MM.1S (cell line): ENCODE data around the gene RCOR1.

ENCODE experiments used
- DNase-seq: peaks from one replicate; pipeline ENCODE4 v3.0.0-alpha.2; 2015
- H2AFZ ChIP-seq: fragments of 300-600 bp; sonication (generic); 2 replicates; pipeline ENCODE4 v1.6.0; 2016; ENCODE audit warnings: antibody characterized with exemption, low read length
- H3F3A ChIP-seq: fragments of 300-600 bp; sonication (generic); 2 replicates; pipeline ENCODE4 v1.6.1; 2016; ENCODE audit warnings: mild to moderate bottlenecking, antibody characterized with exemption, low read length, moderate library complexity, mixed read lengths; ENCODE audit not compliant: insufficient read depth
- H3K27ac ChIP-seq: fragments of 300-600 bp; sonication (generic); 2 replicates; pipeline ENCODE4 v1.5.1; 2016; ENCODE audit warnings: mild to moderate bottlenecking, low read length
- H3K27me3 ChIP-seq: fragments of 300-600 bp; sonication (generic); replicated peaks from 2 replicates; pipeline ENCODE4 v1.6.0; 2016; ENCODE audit warnings: low read length; ENCODE audit not compliant: insufficient read depth
- H3K36me3 ChIP-seq: fragments of 300-600 bp; sonication (generic); replicated peaks from 2 replicates; pipeline ENCODE4 v1.6.1; 2016; ENCODE audit warnings: mild to moderate bottlenecking, low read length, mixed read lengths; ENCODE audit not compliant: insufficient read depth
- H3K4me1 ChIP-seq: fragments of 300-600 bp; sonication (generic); 2 replicates; pipeline ENCODE4 v1.6.1; 2016; ENCODE audit warnings: low read length, mixed read lengths
- H3K4me2 ChIP-seq: fragments of 300-600 bp; sonication (generic); 2 replicates; pipeline ENCODE4 v1.6.0; 2016; ENCODE audit warnings: low read depth, low read length
- H3K4me3 ChIP-seq: fragments of 300-600 bp; sonication (generic); 2 replicates; pipeline ENCODE4 v1.5.1; 2016; ENCODE audit warnings: low read length, mixed read lengths
- H3K79me2 ChIP-seq: fragments of 300-600 bp; sonication (generic); 2 replicates; pipeline ENCODE4 v1.6.1; 2016; ENCODE audit warnings: mixed run types, low read length, mixed read lengths
- H3K9ac ChIP-seq: fragments of 300-600 bp; sonication (generic); 2 replicates; pipeline ENCODE4 v1.6.1; 2016; ENCODE audit warnings: low read length, mixed read lengths
- H3K9me2 ChIP-seq: fragments of 300-600 bp; sonication (generic); replicated peaks from 2 replicates; pipeline ENCODE4 v1.6.1; 2016; ENCODE audit warnings: mild to moderate bottlenecking, low read length, mixed read lengths; ENCODE audit not compliant: insufficient read depth
- H3K9me3 ChIP-seq: fragments of 300-600 bp; sonication (generic); replicated peaks from 2 replicates; pipeline ENCODE4 v1.6.1; 2016; ENCODE audit warnings: mild to moderate bottlenecking, low read length, mixed read lengths; ENCODE audit not compliant: insufficient read depth
- H4K20me1 ChIP-seq: fragments of 300-600 bp; sonication (generic); 2 replicates; pipeline ENCODE4 v1.6.1; 2016; ENCODE audit warnings: mild to moderate bottlenecking, low read length, moderate library complexity, mixed read lengths; ENCODE audit not compliant: insufficient read depth
- CTCF ChIP-seq: fragments of 300-600 bp; sonication (generic); IDR thresholded peaks from 2 replicates; pipeline ENCODE4 v1.5.1; 2016; ENCODE audit warnings: antibody characterized with exemption, low read length, mixed read lengths
- EZH2 ChIP-seq: fragments of 300-600 bp; sonication (generic); optimal IDR thresholded peaks from 2 replicates; pipeline ENCODE3; 2017; ENCODE audit warnings: low read depth, mild to moderate bottlenecking, antibody characterized with exemption, low read length, mixed read lengths
- EZH2phosphoT487 ChIP-seq: fragments of 300-600 bp; sonication (generic); IDR thresholded peaks from 2 replicates; pipeline ENCODE4 v1.6.1; 2018; ENCODE audit warnings: antibody characterized with exemption, low read length

Gene RCOR1

GRCh38 chr14:102644523-102644922, 52.1 kb downstream of the RCOR1 start:
- Histone ChIP-seq H3K9me2 (no peaks in the 10 kb centered on the region), H3K27ac (no peak overlapping the region), H3K9me3 (no peaks in the 10 kb centered on the region), H3K79me2 (peaks cover 31% of the 10 kb centered on the region), H3K9ac (no peak overlapping the region), H2AFZ (no peak overlapping the region), H3K27me3 (no peaks in the 10 kb centered on the region), H3K4me3 (no peak overlapping the region), H4K20me1 (no peaks in the 10 kb centered on the region), H3K4me2 (no peak overlapping the region), H3K36me3 (no peaks in the 10 kb centered on the region), H3K4me1 (no peaks in the 10 kb centered on the region), H3F3A (no peaks in the 10 kb centered on the region)
- TF ChIP-seq EZH2phosphoT487: no peak
- no peak for TF ChIP-seq EZH2
- no peak for TF ChIP-seq CTCF
- DNase-seq: no peak

GRCh38 chr14:102645746-102646440, 53.4 kb downstream of the RCOR1 start:
- Histone ChIP-seq H3F3A (no peaks in the 10 kb centered on the region), H3K9ac (no peak overlapping the region), H4K20me1 (no peaks in the 10 kb centered on the region), H3K36me3 (no peaks in the 10 kb centered on the region), H3K9me2 (no peaks in the 10 kb centered on the region), H2AFZ (no peak overlapping the region), H3K9me3 (no peaks in the 10 kb centered on the region), H3K4me1 (no peaks in the 10 kb centered on the region), H3K79me2 (peaks cover 26% of the 10 kb centered on the region), H3K4me2 (no peak overlapping the region), H3K4me3 (no peak overlapping the region), H3K27me3 (no peaks in the 10 kb centered on the region), H3K27ac (no peak overlapping the region)
- DNase-seq: no peak
- TF ChIP-seq EZH2phosphoT487: no peak
- no peak for TF ChIP-seq EZH2
- no peak for TF ChIP-seq CTCF

GRCh38 chr14:102646615-102647014, 54.2 kb downstream of the RCOR1 start:
- no peaks in the 10 kb centered on the region for H3K9me3 ChIP-seq
- H4K20me1 ChIP-seq: no peaks in the 10 kb centered on the region
- no peak overlapping the region for H3K4me3 ChIP-seq
- H3K9me2 ChIP-seq: no peaks in the 10 kb centered on the region
- H2AFZ ChIP-seq: no peak overlapping the region
- TF ChIP-seq CTCF (no peak), EZH2 (no peak), EZH2phosphoT487 (no peak)
- H3K4me1 ChIP-seq: no peaks in the 10 kb centered on the region
- H3K27me3 ChIP-seq: no peaks in the 10 kb centered on the region
- no peaks in the 10 kb centered on the region for H3K36me3 ChIP-seq
- no peaks in the 10 kb centered on the region for H3F3A ChIP-seq
- H3K79me2 ChIP-seq: peaks cover 26% of the 10 kb centered on the region
- H3K27ac ChIP-seq: no peak overlapping the region
- no peak overlapping the region for H3K9ac ChIP-seq
- DNase-seq: no peak
- no peak overlapping the region for H3K4me2 ChIP-seq
